ENCODE results near the gene GALNT2.

DNA sequence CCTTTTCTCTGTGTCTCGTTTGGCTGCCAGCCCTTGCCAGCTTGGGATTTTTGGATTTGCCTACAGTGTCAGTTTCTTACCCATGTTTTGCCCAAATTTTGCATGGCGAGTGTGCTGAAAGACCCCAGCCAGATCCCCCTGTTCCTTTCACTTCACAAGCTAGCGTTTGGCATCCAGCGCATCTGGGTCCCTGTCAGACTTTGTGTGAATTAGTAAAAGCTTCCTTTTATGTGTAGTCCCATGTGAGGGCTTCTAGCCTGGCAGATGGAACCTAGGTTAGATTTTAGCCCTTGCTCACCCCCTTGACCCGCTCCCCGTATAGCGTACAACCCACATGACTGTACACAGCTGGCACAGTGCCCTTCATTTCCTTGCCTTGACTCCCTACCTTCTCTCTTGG lies 22.3 kb upstream of the GALNT2 start:
- TF ChIP-seq, protein P1, sequence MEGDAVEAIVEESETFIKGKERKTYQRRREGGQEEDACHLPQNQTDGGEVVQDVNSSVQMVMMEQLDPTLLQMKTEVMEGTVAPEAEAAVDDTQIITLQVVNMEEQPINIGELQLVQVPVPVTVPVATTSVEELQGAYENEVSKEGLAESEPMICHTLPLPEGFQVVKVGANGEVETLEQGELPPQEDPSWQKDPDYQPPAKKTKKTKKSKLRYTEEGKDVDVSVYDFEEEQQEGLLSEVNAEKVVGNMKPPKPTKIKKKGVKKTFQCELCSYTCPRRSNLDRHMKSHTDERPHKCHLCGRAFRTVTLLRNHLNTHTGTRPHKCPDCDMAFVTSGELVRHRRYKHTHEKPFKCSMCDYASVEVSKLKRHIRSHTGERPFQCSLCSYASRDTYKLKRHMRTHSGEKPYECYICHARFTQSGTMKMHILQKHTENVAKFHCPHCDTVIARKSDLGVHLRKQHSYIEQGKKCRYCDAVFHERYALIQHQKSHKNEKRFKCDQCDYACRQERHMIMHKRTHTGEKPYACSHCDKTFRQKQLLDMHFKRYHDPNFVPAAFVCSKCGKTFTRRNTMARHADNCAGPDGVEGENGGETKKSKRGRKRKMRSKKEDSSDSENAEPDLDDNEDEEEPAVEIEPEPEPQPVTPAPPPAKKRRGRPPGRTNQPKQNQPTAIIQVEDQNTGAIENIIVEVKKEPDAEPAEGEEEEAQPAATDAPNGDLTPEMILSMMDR (IDR thresholded peaks at IDR 0.05): no peak
- no peak for TF ChIP-seq EZH2 (IDR thresholded peaks at IDR 0.05; ENCODE audit: borderline replicate concordance, insufficient read depth, low read depth, low read length, poor library complexity, severe bottlenecking)
